IPS-15b (cell line): ENCODE data around the gene MIPOL1.
"Not testable (repeated sequence)": the region's sequence is repeated elsewhere in the genome, so short reads cannot be mapped to it uniquely, and the experiment has no call there.

Experiments used
- H3K27me3 ChIP-seq: one replicate; pipeline ENCODE4 v1.6.1; 2013; ENCODE audit warnings: low read length; ENCODE audit not compliant: control insufficient read depth, insufficient read depth
- H3K36me3 ChIP-seq: one replicate; pipeline ENCODE4 v1.6.1; 2013; ENCODE audit warnings: low read length; ENCODE audit not compliant: control insufficient read depth, insufficient read depth
- H3K4me1 ChIP-seq: one replicate; pipeline ENCODE4 v1.6.1; 2013; ENCODE audit warnings: mild to moderate bottlenecking, low read length; ENCODE audit not compliant: control insufficient read depth, insufficient read depth
- H3K4me3 ChIP-seq: one replicate; pipeline ENCODE4 v1.5.1; 2013; ENCODE audit warnings: low read depth, low read length
- H3K9ac ChIP-seq: one replicate; pipeline ENCODE4 v1.6.1; 2013; ENCODE audit warnings: low read depth, mild to moderate bottlenecking, low read length
- H3K9me3 ChIP-seq: one replicate; pipeline ENCODE4 v1.6.1; 2013; ENCODE audit warnings: mild to moderate bottlenecking, low read length; ENCODE audit not compliant: control insufficient read depth, insufficient read depth

The MIPOL1 gene

DNA sequence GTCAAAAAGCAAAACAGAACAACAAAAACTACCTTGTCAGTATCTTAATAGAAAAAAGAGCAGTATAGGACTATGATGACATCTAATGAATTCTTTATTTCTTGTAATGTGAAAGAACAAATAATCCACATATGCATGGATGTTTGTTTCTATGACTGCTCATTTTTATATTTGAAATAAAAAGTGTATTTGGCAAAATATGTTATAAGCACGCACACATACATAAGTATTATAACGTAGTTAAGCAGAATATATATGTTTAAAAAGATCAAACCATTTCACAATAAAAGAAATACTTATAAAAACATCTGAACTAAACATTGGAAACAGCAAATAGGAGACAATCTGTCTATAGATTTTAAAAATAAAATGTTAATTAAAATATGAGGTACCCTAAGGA lies 74.8 kb downstream of the MIPOL1 start:
- H3K9ac ChIP-seq = no peak overlapping the region
- H3K4me3 ChIP-seq = no peak overlapping the region
- no peaks in the 10 kb centered on the region for H3K36me3 ChIP-seq
- H3K4me1 ChIP-seq = no peaks in the 10 kb centered on the region
- no peaks in the 10 kb centered on the region for H3K9me3 ChIP-seq
- no peaks in the 10 kb centered on the region for H3K27me3 ChIP-seq

GRCh38 chr14:37274652-37275051 lies 76.9 kb downstream of the MIPOL1 start:
- H3K4me1 ChIP-seq = no peaks in the 10 kb centered on the region
- H3K9me3 ChIP-seq = no peaks in the 10 kb centered on the region
- H3K36me3 ChIP-seq = no peaks in the 10 kb centered on the region
- no peak overlapping the region for H3K9ac ChIP-seq
- H3K27me3 ChIP-seq = no peaks in the 10 kb centered on the region
- H3K4me3 ChIP-seq = no peak overlapping the region

- H3K27me3 ChIP-seq = no peaks in the 10 kb centered on the region
- H3K4me1 ChIP-seq = no peaks in the 10 kb centered on the region
- H3K9ac ChIP-seq = no peak overlapping the region
- H3K9me3 ChIP-seq = no peaks in the 10 kb centered on the region
- no peak overlapping the region for H3K4me3 ChIP-seq
- no peaks in the 10 kb centered on the region for H3K36me3 ChIP-seq
Measured at GRCh38 chr14:37275963-37276362, 78.2 kb downstream of the MIPOL1 start.

DNA sequence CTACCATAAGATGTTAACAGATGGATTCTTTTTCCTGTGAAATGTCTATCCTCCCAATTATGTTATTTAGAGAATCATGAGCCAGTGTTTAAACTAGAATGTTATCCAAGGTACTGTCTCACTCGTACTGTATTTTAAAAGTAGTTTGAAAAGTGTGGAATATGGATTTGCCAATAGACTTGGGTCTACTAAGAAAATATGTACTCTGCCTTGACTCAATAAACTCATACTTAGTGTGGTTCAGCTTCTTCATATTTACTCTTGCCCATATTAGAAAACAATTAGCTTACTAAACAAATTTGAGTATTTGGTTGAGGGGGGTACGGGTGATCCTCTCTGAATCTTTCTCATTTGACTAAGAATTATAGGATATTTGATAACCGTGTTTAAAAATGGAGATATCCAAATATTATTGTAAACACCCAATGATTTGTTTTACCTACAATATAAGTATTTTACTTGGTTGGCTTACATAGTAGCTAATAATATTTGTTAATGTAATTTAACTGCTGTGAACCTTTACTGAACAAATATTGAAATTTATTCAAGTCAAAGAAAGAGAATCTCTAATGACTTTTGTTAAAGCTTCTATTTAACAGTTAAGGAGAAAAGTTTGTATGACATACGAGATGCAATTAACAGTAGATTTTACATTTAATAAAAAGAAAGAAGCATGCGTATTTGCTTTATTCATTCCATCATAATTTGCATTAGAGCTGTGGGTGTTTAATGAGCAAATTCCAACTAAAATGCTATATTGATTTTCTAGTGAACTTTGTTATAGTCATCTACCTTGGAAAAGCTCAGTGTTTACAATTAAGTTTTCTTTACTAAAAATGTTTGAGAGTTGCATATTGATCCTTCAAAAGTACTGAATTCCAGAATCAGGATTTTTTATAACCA lies 81.2 kb downstream of the MIPOL1 start:
- Histone ChIP-seq H3K36me3 (no peaks in the 10 kb centered on the region), H3K9me3 (no peaks in the 10 kb centered on the region), H3K9ac (no peak overlapping the region), H3K4me1 (no peaks in the 10 kb centered on the region), H3K4me3 (no peak overlapping the region), H3K27me3 (no peaks in the 10 kb centered on the region)

DNA sequence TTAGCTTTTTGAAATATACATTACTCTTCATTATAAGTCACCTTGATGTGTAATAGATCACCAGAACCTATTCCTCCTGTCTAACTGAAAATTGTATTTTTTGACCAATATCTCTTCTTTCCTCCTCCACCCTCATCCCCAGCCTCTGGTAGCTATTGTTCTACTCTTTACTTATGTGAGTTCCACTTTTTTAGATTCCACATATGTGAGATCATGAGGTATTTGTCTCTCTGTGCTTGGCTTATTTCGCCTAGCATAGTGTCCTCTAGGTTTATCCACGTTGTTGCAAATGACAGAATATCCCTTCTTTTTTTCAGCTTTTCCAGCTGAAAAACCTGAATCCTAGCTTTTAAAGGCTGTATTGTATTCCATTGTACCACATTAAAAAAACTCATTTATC lies 82.1 kb downstream of the MIPOL1 start:
- H3K4me1 ChIP-seq = no peaks in the 10 kb centered on the region
- no peak overlapping the region for H3K9ac ChIP-seq
- no peaks in the 10 kb centered on the region for H3K9me3 ChIP-seq
- H3K36me3 ChIP-seq = no peaks in the 10 kb centered on the region
- no peaks in the 10 kb centered on the region for H3K27me3 ChIP-seq
- no peak overlapping the region for H3K4me3 ChIP-seq

DNA sequence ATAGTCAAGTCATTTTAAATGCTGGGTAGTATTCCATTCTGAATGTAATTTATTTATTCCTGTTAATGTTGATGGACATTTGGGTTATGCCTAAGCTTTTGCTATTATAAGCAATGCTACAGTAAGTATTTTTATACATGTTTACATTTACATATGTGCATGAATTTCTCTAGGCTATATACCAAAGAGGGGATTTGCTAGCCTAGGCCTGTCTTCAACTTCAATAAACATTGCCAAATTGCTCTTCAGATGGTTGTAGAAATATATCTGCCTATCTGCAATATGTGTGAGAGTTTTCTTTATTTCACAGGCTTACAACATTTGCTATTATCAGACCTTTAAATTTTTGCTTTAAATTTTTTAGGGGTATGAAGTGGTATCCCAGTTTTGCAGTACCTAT lies 87.0 kb downstream of the MIPOL1 start:
- H3K27me3 ChIP-seq = no peaks in the 10 kb centered on the region
- H3K36me3 ChIP-seq = no peaks in the 10 kb centered on the region
- H3K4me3 ChIP-seq = no peak overlapping the region
- no peak overlapping the region for H3K9ac ChIP-seq
- no peaks in the 10 kb centered on the region for H3K9me3 ChIP-seq
- no peaks in the 10 kb centered on the region for H3K4me1 ChIP-seq

DNA sequence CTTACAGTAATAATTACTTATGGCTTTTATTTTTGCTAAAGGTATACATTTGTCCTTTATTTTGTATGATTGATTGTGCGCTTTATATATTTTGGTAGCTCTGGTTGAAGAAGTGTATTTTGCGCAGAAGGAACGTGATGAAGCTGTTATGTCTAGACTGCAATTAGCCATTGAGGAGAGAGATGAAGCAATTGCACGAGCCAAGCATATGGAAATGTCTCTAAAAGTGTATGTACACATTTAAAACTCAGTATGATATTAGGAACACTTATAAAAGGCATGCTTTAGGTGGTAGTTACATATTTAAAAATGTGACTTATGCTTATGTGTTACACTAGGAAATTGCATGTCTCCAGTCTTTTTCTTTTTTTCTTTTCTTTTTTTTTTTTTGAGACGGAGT lies 87.5 kb downstream of the MIPOL1 start:
- H3K36me3 ChIP-seq = no peaks in the 10 kb centered on the region
- H3K4me1 ChIP-seq = no peaks in the 10 kb centered on the region
- no peaks in the 10 kb centered on the region for H3K9me3 ChIP-seq
- H3K4me3 ChIP-seq = no peak overlapping the region
- no peak overlapping the region for H3K9ac ChIP-seq
- H3K27me3 ChIP-seq = no peaks in the 10 kb centered on the region

GRCh38 chr14:37289688-37290087 lies 92.0 kb downstream of the MIPOL1 start:
- Histone ChIP-seq H3K9me3 (peaks cover 7% of the 10 kb centered on the region), H3K36me3 (peaks cover 7% of the 10 kb centered on the region), H3K27me3 (no peaks in the 10 kb centered on the region), H3K4me1 (no peaks in the 10 kb centered on the region), H3K4me3 (no peak overlapping the region), H3K9ac (no peak overlapping the region)

DNA sequence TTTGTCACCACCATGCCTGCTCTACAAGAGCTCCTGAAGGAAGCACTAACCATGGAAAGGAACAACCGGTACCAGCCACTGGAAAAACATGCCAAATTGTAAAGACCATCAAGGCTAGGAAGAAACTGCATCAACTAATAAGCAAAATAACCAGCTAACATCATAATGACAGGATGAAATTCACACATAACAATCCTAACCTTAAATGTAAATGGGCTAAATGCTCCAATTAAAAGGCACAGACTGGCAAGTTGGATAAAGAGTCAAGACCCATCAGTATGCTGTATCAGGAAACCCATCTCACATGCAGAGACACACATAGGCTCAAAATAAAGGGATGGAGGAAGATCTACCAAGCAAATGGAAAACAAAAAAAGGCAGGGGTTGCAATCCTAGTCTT lies 97.5 kb downstream of the MIPOL1 start:
- H3K27me3 ChIP-seq, H3K4me1 ChIP-seq, H3K9me3 ChIP-seq, H3K36me3 ChIP-seq, H3K9ac ChIP-seq, H3K4me3 ChIP-seq: not testable (repeated sequence)

DNA sequence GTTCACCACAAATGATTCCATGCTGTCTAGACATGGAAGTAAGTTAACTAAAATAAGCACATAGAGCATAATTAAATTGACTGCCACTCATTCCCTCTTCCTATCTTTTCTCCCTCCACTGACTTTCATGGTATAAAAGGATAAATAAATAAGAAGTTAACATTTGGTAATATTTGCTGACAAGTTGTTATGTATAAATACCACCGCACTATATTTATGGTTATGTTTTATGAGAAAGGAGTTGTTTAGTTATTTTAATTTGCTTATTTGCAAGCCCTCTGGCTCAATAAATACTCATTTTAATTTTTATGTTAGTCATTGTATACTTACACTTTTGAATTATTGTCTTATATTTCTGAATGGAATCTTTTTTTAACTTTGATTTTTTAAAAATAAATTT lies 113.5 kb downstream of the MIPOL1 start:
- H3K36me3 ChIP-seq = no peaks in the 10 kb centered on the region
- H3K9ac ChIP-seq = no peak overlapping the region
- no peak overlapping the region for H3K4me3 ChIP-seq
- no peaks in the 10 kb centered on the region for H3K9me3 ChIP-seq
- no peaks in the 10 kb centered on the region for H3K27me3 ChIP-seq
- H3K4me1 ChIP-seq = no peaks in the 10 kb centered on the region

GRCh38 chr14:37318938-37319337 lies 121.2 kb downstream of the MIPOL1 start:
- H3K9ac ChIP-seq = no peak overlapping the region
- no peak overlapping the region for H3K4me3 ChIP-seq
- H3K27me3 ChIP-seq = no peaks in the 10 kb centered on the region
- H3K9me3 ChIP-seq = no peaks in the 10 kb centered on the region
- H3K36me3 ChIP-seq = no peaks in the 10 kb centered on the region
- H3K4me1 ChIP-seq = no peaks in the 10 kb centered on the region

DNA sequence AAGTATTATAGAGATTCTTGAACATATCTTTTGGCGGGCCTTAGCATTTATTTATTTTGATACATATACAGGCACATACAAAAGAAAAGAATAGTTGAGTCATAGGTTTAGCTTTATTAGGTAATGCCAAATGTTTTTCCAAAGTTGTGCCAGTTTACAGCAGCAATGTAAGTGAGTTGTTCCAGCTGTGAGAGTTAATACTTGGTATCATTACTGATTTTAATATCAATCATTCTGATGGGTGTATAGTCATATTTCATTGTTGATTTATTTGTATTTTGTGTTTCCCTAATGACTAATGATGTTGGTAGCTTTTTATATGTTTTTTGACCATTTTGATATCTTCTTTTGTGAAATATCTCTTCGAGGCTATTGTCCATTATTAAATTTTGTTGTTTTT lies 122.4 kb downstream of the MIPOL1 start:
- H3K4me3 ChIP-seq = no peak overlapping the region
- no peaks in the 10 kb centered on the region for H3K9me3 ChIP-seq
- H3K9ac ChIP-seq = no peak overlapping the region
- no peaks in the 10 kb centered on the region for H3K4me1 ChIP-seq
- no peaks in the 10 kb centered on the region for H3K27me3 ChIP-seq
- no peaks in the 10 kb centered on the region for H3K36me3 ChIP-seq
